GM18499 (cell line): ENCODE results near the gene FBXO31.

ENCODE experiments used
- ATAC-seq: cut with Tn5 transposase; IDR thresholded peaks from one replicate; pipeline ENCODE4 v1.9.1; 2021; ENCODE audit warnings: moderate number of reproducible peaks; ENCODE audit not compliant: insufficient read depth, unreplicated experiment

The FBXO31 gene, protein sequence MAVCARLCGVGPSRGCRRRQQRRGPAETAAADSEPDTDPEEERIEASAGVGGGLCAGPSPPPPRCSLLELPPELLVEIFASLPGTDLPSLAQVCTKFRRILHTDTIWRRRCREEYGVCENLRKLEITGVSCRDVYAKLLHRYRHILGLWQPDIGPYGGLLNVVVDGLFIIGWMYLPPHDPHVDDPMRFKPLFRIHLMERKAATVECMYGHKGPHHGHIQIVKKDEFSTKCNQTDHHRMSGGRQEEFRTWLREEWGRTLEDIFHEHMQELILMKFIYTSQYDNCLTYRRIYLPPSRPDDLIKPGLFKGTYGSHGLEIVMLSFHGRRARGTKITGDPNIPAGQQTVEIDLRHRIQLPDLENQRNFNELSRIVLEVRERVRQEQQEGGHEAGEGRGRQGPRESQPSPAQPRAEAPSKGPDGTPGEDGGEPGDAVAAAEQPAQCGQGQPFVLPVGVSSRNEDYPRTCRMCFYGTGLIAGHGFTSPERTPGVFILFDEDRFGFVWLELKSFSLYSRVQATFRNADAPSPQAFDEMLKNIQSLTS

GRCh38 chr16:87383505-87384161 lies at the start of gene FBXO31:
TSS of gene FBXO31 (minus strand) at chr16:87383776. CDS start at chr16:87383744, 32 bp downstream.
- ATAC-seq: no peak

DNA sequence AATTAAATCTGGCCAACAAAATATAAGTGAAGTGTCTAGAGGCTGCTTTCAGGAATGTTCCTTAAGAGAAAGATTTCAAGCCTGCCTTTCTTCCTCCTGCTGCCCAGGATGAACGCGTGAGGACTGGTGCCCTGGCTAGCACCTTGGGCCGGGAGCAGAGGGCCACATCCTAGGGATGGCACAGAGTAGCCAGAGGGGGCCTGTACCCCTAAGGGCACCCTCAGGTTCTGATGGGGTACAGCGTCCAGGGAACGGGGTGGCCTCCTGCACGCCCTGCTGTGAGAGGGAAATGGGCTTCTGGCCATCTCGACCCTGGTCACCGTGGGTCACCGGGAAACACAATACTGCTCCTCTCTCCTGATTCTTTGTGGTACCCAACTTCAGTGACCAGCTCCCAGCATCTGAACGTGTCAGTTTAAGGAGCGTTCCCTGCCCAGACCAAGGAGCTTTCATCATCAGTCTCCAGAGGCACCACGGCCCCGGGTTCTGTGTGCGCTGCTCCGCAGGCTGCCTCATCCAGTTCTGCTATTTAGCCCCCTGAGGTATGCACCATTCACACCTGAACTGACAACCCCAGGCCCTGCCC lies 48.8 kb upstream of the FBXO31 start:
- ATAC-seq: no peak

GRCh38 chr16:87431926-87432325 lies 48.4 kb upstream of the FBXO31 start:
- ATAC-seq: no peak

DNA sequence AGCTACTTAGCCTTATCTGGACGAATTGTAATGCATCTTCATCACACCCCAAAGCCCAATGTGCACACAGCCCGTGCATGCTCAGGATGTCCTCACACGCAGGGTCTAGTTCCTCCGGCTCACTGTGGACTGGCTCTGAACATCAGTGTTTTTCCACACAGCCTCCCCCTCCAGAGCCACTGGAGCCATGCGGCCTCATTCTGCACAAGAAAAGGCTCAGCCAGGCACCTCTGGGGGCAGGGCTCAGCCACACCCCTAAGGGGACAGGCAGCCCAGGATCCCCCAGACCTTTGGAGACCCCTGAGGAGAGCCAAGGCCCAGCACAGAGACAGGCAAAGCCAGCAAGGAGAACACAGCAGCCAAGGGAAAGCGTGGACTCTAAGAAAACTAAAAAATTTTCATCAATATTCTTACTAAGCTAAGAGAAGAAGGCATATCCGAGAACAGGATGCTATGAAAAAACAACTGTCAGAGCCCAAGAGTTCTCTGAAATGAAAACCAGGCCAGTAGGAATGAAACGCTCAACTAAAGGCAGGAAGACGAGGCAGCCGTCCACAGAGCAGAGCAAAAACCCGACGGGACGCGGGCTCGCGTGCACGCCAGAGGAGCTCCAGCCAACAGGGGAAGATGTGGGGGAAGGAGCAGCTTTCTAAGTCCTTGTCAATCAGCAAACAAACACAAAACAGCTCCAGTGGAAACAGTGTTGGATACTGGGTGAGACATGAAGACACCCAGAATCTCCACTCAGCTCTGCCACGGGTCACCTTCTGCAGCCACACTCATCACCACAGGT lies 43.0 kb upstream of the FBXO31 start:
- ATAC-seq: no peak

DNA sequence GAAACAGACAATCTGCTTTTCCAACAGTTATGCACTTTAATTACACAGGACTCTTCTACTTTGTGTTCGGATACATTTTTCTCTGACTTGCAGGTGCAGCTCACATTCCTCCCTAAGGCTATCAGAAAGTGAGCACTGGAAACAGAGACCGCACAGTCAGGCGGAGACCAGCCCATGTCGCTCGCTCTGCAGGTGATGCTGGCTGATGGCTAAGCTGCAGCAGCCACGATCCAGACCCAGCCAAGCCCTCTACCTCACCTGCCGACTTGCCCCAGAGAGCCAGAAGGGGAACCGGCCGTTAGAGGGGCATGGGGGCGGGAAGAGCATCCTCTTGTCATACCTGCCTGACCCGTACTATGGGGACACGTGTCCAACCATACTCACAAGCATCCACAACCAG lies 42.4 kb upstream of the FBXO31 start:
- ATAC-seq: no peak

DNA sequence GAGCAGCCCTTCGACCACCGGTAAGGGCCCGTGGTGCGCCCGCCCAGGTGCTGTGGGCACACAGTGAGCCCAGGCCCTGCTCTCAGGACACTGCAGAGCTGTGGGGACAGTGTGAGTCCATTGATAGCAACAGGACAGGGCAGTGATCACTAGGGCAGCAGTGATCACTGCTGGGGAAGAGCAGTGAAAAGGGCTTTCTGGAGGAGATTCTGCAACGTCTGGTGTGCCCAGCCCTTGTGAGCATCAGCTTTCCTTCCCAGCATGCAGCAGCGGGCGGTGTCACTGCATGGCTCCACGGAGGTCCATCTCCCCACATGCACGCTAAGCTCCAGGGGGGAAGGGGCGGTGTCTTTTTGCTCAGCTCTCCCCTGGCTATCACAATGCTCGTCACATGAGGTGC lies 40.7 kb upstream of the FBXO31 start:
- ATAC-seq: no peak

DNA sequence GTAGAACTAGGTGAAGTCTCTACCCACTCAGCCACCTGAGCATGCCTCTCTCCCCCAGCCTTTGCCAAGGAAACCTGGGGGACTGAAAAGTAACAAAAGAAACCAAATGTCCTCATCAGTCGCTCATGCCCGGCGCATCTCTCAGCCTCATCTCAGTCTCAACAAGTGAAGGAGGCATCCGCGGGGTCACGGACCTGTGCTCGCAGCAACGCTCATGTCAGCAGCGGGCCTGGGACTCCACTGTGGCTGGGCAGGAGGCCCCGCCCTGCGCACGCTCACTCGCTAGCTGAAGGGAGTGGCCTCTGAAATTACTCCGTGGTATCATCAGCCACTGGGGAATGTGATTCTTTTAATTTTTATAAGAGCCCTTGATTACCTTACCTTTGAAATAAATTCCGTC lies 39.9 kb upstream of the FBXO31 start:
- ATAC-seq: no peak

- no peak for ATAC-seq
These were observed 38.5 kb upstream of the FBXO31 start for GRCh38 chr16:87422106-87422505.

DNA sequence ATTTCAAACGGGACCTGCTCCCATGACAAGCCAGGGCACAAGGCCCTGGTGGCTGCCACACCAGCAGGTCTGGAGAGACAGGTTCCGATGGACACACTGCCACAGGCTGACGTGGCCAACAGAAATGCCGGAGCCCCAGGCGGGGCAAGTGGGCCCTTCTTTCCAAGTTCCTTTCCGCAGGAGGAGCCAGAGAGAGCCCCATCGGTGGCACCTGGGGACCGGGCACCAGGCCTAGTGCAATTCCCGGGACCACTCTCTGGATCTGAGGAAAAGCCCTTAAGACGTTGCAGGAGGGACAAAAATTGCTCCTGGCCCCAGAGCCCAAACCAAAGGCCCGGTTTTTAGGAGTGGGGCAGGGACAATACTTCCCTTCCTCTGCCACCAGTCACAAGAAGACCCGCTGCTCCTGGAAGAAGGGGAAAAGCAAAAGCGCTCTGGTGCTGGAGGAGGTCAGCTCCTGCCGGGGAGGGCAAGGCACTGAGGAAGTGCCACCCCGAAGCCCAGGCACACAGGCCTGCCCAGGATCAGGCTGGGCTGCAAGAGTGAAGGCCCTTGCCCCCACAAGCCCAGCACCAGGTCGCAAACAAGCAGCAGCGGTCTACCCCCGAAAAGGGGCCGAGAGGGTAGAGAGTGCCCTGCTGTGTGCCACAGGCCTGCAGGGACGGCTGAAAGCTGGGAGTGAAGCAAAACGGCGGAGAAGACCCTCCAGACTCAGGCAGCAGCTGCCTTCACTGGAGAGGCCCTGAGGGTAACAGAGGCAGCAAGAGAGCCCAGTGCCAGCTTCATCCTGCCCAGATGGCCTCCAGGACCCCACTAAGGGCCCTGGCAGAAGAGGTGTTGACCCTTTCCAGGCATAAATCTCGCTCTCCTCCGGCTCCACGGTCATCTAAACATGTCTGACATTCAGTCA lies 37.7 kb upstream of the FBXO31 start:
- no peak for ATAC-seq

- ATAC-seq: no peak
These were observed 36.7 kb upstream of the FBXO31 start for GRCh38 chr16:87420026-87421002.

- ATAC-seq: no peak
These were observed 35.1 kb upstream of the FBXO31 start for GRCh38 chr16:87418644-87419043.

- ATAC-seq: no peak
These were observed 34.6 kb upstream of the FBXO31 start for GRCh38 chr16:87418216-87418615.

GRCh38 chr16:87417528-87417910 lies 33.9 kb upstream of the FBXO31 start:
- no peak for ATAC-seq

GRCh38 chr16:87416826-87417527 lies 33.4 kb upstream of the FBXO31 start:
- ATAC-seq: no peak

DNA sequence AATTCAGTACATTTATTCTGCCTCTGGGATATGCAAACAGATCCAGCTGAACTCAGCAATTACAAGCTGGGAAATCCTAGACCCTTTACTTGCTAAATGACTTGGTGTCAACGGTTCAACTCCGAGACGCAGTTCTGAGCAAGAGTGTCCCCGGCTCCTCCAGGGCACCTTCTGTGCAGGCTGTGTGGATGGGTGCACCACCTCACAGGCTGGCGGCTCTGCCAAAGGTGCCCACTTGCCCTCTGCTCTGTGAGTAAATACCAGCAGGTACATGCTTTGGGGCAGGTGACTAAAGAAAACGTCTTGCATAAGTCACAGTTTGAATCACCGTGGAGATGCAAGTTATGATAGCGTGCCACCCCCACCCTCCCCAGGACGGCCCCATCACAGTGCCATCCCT lies 31.9 kb upstream of the FBXO31 start:
- no peak for ATAC-seq

- ATAC-seq: no peak
These were observed 30.7 kb upstream of the FBXO31 start for GRCh38 chr16:87414251-87414680.

DNA sequence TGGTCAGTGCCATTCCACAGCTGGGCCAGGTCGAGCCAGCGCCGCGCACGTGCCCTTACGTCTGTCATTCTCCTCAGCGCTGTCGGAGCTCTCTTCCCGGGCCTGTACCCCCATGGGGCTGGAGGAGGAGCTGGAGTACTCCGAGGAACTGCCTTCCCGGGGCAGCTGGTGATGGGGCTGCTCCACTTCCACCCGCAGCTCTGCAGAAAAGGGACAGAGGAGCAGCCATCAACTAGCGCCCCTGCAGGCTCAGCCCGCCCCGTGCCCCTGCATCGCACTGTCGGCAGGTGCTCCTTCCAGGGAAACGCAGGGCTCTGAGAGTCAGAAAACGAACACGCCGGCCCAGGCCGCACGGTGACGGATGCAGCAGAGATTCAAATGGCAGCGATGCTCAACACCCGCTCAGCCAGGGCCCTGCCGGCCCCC lies 29.4 kb upstream of the FBXO31 start:
- no peak for ATAC-seq
